ENCODE measurements around the gene CLCN6.

Gene CLCN6

DNA sequence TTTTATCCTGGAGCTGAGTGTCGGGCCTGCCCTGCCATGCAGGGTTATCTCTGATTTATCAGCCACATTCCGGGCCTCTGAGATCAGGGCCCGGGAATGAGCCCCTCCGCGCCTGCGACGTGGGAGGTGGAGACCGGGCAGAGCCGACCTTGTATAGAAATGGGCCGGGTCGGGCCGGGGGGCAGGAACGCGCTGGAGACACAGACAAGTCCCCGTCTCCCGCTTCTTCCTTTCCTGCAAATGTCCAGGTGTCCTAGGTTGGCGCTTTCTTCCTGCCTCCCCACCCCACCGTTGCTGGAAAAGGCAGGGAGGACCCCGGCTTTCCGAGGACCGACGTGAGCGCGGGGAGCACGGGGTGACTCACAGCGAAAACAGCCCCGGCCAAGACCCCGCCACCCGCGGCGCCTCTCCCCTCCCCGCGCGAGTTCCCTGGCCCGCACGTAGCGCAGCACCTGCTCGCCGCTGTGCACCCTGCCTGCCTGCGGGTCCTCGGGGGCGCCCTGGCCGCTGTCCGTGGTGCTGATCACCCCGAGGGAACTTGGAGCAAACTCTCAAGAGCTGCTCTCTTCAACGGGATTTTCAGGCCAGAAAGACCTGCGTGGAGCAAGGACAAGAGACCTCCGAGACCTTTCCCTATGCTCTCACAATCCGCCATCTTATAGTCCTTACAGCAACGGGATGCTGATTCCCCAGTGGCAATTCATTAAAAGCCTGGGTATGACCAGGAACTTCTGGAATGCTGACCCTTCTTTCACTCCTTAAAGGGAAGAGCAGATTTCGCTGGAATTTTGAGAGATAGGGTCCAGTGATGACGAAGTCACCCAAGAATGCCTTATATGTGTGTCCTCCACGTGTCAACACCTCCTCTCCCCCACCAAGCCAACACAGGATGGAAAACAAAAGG, 53.2 kb downstream of the CLCN6 start (continued):
- TF ChIP-seq, protein P1, sequence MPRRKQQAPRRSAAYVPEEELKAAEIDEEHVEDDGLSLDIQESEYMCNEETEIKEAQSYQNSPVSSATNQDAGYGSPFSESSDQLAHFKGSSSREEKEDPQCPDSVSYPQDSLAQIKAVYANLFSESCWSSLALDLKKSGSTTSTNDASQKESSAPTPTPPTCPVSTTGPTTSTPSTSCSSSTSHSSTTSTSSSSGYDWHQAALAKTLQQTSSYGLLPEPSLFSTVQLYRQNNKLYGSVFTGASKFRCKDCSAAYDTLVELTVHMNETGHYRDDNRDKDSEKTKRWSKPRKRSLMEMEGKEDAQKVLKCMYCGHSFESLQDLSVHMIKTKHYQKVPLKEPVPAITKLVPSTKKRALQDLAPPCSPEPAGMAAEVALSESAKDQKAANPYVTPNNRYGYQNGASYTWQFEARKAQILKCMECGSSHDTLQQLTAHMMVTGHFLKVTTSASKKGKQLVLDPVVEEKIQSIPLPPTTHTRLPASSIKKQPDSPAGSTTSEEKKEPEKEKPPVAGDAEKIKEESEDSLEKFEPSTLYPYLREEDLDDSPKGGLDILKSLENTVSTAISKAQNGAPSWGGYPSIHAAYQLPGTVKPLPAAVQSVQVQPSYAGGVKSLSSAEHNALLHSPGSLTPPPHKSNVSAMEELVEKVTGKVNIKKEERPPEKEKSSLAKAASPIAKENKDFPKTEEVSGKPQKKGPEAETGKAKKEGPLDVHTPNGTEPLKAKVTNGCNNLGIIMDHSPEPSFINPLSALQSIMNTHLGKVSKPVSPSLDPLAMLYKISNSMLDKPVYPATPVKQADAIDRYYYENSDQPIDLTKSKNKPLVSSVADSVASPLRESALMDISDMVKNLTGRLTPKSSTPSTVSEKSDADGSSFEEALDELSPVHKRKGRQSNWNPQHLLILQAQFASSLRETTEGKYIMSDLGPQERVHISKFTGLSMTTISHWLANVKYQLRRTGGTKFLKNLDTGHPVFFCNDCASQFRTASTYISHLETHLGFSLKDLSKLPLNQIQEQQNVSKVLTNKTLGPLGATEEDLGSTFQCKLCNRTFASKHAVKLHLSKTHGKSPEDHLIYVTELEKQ (tag by site-specific recombination; IDR thresholded peaks at IDR 0.05; ENCODE audit: borderline replicate concordance), result no peak
- no peak for TF ChIP-seq ZNF837 (tag by site-specific recombination; IDR thresholded peaks at IDR 0.05)
- TF ChIP-seq RBAK (tag by site-specific recombination; IDR thresholded peaks at IDR 0.05), result no peak
- TF ChIP-seq KLF1 (tag by site-specific recombination; IDR thresholded peaks at IDR 0.05), result no peak
- TF ChIP-seq ZNF341 (tag by site-specific recombination; IDR thresholded peaks at IDR 0.05; ENCODE audit: low read depth), result no peak
- TF ChIP-seq MZF1 (tag by site-specific recombination; IDR thresholded peaks at IDR 0.05; ENCODE audit: borderline replicate concordance), result no peak
- no peak for TF ChIP-seq HOXC10 (CRISPR knock-in tag; IDR thresholded peaks at IDR 0.05)
- no peak for TF ChIP-seq PRDM1 (tag by site-specific recombination; IDR thresholded peaks at IDR 0.05)
- no peak for TF ChIP-seq WT1 (tag by site-specific recombination; IDR thresholded peaks at IDR 0.05)
- TF ChIP-seq ZNF623 (tag by site-specific recombination; IDR thresholded peaks at IDR 0.05), result no peak
- no peak for TF ChIP-seq ZNF776 (tag by site-specific recombination; IDR thresholded peaks at IDR 0.05; ENCODE audit: borderline replicate concordance)
- TF ChIP-seq ZNF157 (tag by site-specific recombination; IDR thresholded peaks at IDR 0.05), result no peak
- TF ChIP-seq, protein P2, sequence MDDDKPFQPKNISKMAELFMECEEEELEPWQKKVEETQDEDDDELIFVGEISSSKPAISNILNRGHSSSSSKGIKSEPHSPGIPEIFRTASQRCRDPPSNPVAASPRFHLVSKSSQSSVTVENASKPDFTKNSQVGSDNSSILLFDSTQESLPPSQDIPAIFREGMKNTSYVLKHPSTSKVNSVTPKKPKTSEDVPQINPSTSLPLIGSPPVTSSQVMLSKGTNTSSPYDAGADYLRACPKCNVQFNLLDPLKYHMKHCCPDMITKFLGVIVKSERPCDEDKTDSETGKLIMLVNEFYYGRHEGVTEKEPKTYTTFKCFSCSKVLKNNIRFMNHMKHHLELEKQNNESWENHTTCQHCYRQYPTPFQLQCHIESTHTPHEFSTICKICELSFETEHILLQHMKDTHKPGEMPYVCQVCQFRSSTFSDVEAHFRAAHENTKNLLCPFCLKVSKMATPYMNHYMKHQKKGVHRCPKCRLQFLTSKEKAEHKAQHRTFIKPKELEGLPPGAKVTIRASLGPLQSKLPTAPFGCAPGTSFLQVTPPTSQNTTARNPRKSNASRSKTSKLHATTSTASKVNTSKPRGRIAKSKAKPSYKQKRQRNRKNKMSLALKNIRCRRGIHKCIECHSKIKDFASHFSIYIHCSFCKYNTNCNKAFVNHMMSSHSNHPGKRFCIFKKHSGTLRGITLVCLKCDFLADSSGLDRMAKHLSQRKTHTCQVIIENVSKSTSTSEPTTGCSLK (tag by site-specific recombination; IDR thresholded peaks at IDR 0.05), result no peak
- TF ChIP-seq, protein P3, sequence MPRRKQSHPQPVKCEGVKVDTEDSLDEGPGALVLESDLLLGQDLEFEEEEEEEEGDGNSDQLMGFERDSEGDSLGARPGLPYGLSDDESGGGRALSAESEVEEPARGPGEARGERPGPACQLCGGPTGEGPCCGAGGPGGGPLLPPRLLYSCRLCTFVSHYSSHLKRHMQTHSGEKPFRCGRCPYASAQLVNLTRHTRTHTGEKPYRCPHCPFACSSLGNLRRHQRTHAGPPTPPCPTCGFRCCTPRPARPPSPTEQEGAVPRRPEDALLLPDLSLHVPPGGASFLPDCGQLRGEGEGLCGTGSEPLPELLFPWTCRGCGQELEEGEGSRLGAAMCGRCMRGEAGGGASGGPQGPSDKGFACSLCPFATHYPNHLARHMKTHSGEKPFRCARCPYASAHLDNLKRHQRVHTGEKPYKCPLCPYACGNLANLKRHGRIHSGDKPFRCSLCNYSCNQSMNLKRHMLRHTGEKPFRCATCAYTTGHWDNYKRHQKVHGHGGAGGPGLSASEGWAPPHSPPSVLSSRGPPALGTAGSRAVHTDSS (tag by site-specific recombination; IDR thresholded peaks at IDR 0.05), result no peak
- no peak for TF ChIP-seq ZNF221 (tag by site-specific recombination; IDR thresholded peaks at IDR 0.05; ENCODE audit: borderline replicate concordance)
- TF ChIP-seq, protein P4, sequence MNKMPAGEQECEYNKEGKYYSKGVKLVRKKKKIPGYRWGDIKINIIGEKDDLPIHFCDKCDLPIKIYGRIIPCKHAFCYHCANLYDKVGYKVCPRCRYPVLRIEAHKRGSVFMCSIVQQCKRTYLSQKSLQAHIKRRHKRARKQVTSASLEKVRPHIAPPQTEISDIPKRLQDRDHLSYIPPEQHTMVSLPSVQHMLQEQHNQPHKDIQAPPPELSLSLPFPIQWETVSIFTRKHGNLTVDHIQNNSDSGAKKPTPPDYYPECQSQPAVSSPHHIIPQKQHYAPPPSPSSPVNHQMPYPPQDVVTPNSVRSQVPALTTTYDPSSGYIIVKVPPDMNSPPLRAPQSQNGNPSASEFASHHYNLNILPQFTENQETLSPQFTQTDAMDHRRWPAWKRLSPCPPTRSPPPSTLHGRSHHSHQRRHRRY (tag by site-specific recombination; IDR thresholded peaks at IDR 0.05), result no peak
- no peak for TF ChIP-seq ZFP41 (tag by site-specific recombination; IDR thresholded peaks at IDR 0.05; ENCODE audit: borderline replicate concordance)
- no peak for TF ChIP-seq ZNF214 (tag by site-specific recombination; IDR thresholded peaks at IDR 0.05; ENCODE audit: borderline replicate concordance)
- TF ChIP-seq ZNF138 (tag by site-specific recombination; IDR thresholded peaks at IDR 0.05; ENCODE audit: borderline replicate concordance), result no peak
- TF ChIP-seq, protein P5, sequence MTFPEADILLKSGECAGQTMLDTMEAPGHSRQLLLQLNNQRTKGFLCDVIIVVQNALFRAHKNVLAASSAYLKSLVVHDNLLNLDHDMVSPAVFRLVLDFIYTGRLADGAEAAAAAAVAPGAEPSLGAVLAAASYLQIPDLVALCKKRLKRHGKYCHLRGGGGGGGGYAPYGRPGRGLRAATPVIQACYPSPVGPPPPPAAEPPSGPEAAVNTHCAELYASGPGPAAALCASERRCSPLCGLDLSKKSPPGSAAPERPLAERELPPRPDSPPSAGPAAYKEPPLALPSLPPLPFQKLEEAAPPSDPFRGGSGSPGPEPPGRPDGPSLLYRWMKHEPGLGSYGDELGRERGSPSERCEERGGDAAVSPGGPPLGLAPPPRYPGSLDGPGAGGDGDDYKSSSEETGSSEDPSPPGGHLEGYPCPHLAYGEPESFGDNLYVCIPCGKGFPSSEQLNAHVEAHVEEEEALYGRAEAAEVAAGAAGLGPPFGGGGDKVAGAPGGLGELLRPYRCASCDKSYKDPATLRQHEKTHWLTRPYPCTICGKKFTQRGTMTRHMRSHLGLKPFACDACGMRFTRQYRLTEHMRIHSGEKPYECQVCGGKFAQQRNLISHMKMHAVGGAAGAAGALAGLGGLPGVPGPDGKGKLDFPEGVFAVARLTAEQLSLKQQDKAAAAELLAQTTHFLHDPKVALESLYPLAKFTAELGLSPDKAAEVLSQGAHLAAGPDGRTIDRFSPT (tag by site-specific recombination; IDR thresholded peaks at IDR 0.05), result peak; percentile 79
- TF ChIP-seq ZBTB20 (tag by site-specific recombination; IDR thresholded peaks at IDR 0.05), result peak; percentile 99
- TF ChIP-seq ZNF777 (tag by site-specific recombination; IDR thresholded peaks at IDR 0.05; ENCODE audit: borderline replicate concordance), result no peak
- TF ChIP-seq ZNF677 (tag by site-specific recombination; IDR thresholded peaks at IDR 0.05), result no peak
- no peak for TF ChIP-seq SCRT2 (tag by site-specific recombination; IDR thresholded peaks at IDR 0.05)
- TF ChIP-seq ZBTB48 (tag by site-specific recombination; IDR thresholded peaks at IDR 0.05), result 0 out of 2 replicates have a peak, but pooled peaks have one; percentile 39
- TF ChIP-seq ZNF626 (tag by site-specific recombination; IDR thresholded peaks at IDR 0.05), result no peak
- no peak for TF ChIP-seq ZNF510 (tag by site-specific recombination; IDR thresholded peaks at IDR 0.05; ENCODE audit: insufficient replicate concordance)
- TF ChIP-seq ZNF621 (tag by site-specific recombination; IDR thresholded peaks at IDR 0.05), result no peak
- no peak for TF ChIP-seq ZNF350 (tag by site-specific recombination; IDR thresholded peaks at IDR 0.05)
- no peak for TF ChIP-seq ZNF473 (tag by site-specific recombination; IDR thresholded peaks at IDR 0.05)

Data from HEK293 (cell line).